ENCODE measurements around the gene LANCL3. TPM values are rescaled to one million over a fixed set of nuclear protein-coding genes. Genes with fewer than 3 reads are reported as not detected.

Gene LANCL3
- total RNA-seq, 1 experiment from 2014 or later, result 0.74 TPM

DNA sequence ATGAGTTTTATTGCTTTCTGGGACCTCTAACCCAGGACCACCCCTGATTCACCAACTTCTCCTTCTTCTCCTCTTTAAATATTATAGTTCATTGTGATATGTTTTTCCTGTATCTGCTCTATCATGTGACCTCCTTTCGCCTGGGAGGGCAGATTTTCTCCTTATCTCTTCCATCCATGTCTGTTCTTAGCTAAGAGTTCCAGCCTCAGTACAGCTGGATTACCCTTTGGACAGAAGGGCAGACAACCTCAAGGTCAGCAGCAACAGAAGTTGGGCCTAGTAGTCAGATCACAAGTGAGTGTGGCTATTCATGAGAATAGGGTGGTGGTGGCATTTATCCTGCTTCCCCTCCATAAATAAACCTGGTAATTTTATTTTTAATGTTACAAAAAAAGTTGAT lies 108.4 kb downstream of the LANCL3 start:
- DNase-seq (ENCODE audit: low read depth), result no peak

DNA sequence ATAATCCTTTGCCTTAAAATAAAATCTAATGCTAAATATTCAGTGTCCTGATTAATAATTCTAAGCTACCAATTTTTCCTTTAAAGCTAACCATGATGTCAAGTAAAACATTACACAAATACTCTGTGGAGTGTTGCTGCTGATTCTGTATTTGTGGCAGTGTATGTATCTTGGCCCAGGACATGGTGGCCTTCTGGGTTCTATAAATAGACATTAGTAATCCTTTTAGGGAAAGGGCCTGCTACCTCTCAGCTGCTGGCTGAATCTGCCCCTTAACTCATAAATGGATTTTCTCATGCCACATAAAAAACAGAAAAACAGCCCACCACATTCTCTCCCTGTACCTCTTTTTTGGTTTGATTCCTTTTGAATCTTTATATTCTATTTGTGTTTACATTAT lies 113.0 kb downstream of the LANCL3 start:
- DNase-seq (ENCODE audit: low read depth), result no peak

DNA sequence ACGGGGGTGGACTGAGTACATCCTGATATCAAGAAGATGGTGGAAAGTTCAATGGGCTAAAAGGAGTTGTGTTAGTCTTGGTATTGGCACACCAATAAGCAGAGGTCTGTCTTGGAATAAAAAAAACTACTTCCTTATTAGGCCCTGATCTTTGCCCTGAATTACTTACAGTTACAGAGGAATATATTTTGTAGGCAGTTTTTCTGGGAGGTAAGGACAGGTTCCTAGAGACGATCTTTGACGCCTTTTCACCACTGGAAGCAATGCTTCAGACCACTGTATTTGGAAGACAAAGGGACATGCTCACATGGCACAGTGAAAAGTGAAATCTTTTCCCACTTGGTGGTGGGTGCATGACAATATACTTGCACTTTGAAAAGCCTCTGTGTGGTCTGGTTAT lies 113.5 kb downstream of the LANCL3 start:
- no peak for DNase-seq (ENCODE audit: low read depth)

DNA sequence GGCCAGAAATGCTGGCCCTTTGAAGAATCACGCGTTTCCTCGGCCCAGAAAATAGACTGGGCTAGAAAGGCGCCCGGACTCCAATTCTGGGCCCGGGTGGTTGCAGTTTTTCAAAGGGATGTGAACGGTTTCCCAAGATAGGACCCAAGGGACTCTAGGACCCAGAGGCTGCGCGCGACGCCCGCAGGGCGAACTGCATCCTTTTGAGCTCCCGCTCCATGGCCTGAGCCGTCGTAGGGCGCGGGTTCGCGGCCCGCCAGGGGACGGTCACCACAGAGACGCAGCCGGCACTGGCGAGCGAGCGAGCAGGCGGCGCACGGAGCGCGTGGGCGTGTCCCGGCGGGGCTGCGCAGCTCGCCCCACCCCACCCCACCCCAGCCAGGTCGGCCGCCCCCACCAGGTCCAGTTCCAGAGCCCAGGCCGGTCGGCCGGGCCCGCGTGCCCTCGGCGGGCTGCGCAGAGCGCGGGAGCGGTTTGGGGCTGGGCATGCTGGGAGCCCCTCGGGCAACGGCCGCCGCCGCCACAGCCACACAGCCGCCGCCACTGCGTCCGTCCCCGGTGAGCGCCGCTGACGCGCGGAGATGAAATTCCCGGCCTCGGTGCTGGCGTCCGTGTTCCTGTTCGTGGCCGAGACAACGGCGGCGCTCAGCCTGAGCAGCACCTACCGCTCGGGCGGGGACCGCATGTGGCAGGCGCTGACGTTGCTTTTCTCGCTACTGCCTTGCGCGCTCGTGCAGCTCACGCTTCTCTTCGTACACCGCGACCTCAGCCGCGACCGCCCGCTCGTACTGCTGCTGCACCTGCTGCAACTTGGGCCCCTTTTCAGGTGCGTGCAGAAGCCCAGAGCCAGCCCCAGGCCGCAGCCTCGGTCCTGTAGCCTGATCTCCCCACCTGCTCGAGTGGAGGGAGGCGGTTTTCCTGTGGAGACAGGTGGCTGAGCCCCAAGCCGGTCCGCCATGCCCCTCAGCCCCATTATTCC lies 114.2 kb downstream of the LANCL3 start, which contains the start of gene XK:
Gene XK, plus strand, starts transcription at position 411 of the 979 bp plus-strand sequence. Its CDS starts 171 bp downstream, at position 582.
- peak; percentile 74 for DNase-seq (ENCODE audit: low read depth)

DNA sequence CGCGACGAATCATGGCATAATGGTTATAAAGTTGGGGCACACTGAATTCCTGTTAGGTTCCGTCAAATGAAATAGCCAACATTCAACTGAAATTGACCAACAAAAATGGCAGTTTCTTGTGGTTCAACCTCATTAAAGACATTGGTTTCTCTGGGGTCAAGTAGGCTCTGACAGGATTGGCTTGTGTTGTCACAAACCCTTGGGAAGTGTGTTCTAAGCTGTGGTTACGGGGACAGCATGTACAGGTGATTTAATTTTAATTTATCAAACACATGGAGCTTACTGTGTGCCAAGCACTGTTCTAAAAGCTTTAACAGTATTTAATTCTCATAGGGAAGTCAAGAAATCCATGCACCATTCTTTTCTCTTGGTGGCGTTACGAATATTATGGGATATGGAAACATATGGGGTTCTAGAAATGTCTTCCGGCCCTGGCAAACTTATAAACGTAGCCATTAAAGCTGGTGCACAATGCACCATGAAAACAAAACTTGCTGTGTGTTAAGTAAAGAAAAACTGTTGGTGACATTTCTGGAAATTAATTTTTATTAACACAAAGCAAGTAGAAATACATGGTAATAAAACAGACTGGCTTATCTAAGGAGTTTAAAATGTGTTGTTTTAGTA lies 115.0 kb downstream of the LANCL3 start:
- DNase-seq (ENCODE audit: low read depth), result no peak

DNA sequence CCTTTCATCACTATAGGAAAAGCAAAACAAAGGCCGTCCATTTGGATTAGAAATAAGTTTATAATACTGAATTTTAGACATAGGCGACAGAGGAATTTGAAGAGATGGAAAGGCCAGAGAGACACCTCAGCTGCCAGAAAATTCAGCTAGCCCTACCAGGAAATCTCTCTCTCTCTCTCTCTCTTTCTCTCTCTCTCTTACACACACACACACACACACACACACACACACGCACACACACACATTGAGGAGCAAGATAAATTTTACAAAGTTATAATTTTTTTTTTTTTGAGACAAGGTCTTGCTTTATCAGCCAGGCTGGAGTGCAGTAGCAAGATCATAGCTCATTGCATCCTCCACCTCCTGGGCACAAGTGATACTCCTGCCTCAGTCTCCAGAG lies 115.5 kb downstream of the LANCL3 start:
- DNase-seq (ENCODE audit: low read depth), result no peak

GRCh38 chrX:37690119-37690518 lies 118.7 kb downstream of the LANCL3 start:
- DNase-seq (ENCODE audit: low read depth), result no peak

DNA sequence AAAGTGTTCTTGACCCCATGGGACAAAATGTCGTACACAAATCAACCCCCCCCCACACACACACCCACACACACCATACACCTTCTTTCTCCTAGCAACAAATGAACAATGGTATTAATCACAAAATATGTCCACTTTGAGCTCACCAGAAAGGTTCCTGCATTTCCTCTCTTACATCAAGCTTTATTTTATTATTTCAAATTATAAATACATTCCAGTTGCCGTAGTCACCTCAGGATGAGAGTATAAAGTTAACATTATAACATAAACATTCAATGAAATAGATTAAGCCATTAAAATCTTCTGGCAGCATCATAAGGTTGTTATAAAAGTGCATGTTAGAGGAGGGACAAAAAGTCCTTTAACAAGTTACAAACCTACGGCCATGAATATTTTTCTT lies 121.5 kb downstream of the LANCL3 start:
- DNase-seq (ENCODE audit: low read depth), result no peak

DNA sequence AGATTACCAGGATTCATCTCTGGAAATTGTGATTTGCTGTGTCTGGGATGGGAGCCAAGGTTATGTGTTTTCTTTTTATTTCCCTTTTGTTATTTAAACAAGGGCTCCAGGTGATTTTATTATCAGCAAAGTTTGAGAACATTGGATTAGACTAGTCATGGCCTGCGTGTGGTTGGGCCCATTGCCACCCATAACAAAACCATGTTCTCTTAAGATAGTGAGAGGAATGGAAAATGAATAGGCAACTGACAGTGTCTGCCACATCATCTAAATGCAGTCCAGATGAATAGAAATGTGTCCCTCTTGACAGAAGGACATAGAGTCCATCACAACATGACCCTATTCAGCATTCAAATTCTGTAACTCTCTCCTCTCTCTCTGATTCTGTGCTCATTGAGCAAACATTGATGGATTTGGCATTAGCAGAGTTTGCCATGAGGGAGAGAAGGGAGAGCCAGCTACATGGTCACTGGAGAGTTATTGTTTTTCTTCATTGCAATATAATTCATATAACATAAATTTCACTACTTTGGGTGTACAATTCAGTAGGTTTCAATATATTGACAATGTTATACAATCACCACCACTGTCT lies 125.8 kb downstream of the LANCL3 start:
- DNase-seq (ENCODE audit: low read depth), result no peak

DNA sequence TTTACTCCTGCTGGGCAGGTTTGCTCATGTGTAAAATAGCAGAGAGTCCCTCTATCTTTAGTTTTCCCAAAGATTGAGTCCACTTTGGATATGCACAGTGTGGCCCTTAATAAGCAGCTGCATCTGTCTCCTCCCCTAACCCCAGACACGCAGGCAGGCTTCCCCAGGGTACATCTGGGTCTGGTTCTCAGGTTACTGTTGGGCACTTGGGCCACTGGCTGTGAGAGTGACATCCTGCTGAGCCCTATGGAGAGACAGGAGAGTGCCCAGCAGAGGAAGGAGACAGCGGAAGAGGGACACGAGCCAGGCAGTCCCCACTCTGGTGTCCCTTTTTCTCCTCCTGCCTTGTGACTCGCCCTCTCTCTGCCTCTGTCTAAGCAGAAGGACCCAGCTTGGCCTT lies 130.1 kb downstream of the LANCL3 start:
- no peak for DNase-seq (ENCODE audit: low read depth)

- no peak for DNase-seq (ENCODE audit: low read depth)
These were observed 140.5 kb downstream of the LANCL3 start for GRCh38 chrX:37711991-37712390.

DNA sequence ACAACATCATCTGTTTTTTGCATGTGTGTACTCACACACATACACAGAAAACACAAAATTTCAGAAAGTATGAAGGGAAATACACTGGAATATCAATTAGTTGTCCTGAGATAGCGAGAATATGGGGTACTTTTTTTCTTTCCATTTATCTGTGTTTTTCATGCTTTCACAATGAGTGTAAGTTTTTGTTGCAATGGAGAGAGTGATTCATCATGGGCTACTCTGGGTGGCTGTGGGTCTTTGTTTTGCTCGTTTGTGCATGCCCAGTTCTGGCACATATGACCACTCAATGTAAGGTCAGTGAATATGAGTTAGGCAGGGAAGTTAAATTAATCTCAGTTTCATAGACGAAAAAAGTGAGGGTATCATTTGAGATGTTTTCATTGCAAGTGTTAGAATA lies 141.0 kb downstream of the LANCL3 start:
- peak; percentile 8 for DNase-seq (ENCODE audit: low read depth)

DNA sequence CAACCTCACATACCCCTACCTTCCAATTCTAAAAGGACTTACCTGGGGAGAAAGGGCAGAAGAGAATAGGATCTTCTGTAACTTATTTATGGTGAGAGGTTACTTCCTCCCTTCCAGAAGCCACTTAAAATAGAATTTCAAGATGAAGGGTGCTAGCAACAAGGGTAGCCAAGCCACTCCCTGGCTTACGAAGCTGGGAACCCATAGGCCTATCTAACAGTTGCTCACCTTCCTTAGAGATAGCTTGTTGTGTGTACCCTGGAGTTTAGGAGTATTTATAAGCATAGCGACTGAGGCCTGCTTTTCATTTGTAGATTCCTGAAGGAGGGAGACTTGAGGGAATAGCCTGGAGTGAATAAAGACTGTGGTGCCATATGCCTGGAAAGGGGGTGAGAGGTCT lies 143.0 kb downstream of the LANCL3 start:
- DNase-seq (ENCODE audit: low read depth), result no peak

DNA sequence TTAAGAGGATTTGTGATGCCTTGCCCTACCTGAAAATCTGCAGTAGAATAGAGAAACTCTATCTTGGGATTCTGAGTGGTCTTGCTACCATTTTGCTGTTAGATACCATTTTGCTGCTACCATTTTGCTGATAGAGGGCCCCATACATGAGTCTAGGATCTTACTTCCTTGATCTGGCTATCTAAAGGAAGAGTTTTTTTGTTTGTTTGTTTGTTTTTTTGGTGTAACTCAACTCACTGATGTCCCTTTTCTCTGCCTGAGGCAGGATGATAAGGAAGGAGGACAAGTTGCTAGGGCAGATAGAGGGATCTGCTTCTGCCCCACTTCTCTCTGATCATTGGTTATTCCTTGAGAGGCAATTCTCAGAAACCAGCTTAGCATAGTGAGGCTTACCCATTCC lies 145.1 kb downstream of the LANCL3 start:
- no peak for DNase-seq (ENCODE audit: low read depth)

DNA sequence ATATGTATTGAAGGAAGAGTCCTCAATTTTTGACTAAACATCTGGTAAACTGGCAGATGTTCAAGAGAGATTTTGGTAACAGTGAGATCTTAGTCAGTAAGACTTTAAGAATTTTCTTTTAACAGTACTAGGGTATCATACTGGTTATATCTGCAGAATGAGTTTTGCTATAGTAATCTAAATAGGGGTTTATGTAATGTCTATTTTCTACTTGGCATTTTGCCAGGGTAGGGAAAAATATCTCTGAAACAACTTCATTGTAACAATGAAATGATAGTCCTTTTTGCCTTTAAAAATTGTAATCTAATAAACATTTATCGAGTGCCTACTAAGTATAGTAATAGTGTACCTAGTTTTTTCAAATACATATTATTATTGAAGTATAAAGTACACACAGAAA lies 146.2 kb downstream of the LANCL3 start:
- no peak for DNase-seq (ENCODE audit: low read depth)

GRCh38 chrX:37722595-37722994 lies 151.1 kb downstream of the LANCL3 start:
- DNase-seq (ENCODE audit: low read depth), result no peak

GRCh38 chrX:37726346-37726745 lies 154.9 kb downstream of the LANCL3 start:
- DNase-seq (ENCODE audit: low read depth), result no peak

Other genes with a start within 250 kb of the LANCL3 start
- 2.7 and 4.3 TPM in 2 replicates for gene PRRG1, start 222.3 kb upstream of the LANCL3 start, total RNA-seq (2014; rRNA removed; shearing (Covaris generic))
- gene XK, start 114.1 kb downstream of the LANCL3 start, total RNA-seq (2014; rRNA removed; shearing (Covaris generic)), result 1.7 and 2.0 TPM in 2 replicates
- 0.23 TPM in 1 of 2 replicates, not detected in the other for gene CYBB, start 208.4 kb downstream of the LANCL3 start, total RNA-seq (2014; rRNA removed; shearing (Covaris generic))

Measured in Daoy (cell line).